HCT116 (cell line): ENCODE results near the gene TGFBI. TPM values are rescaled to one million over a fixed set of nuclear protein-coding genes. Genes with fewer than 3 reads are reported as not detected.

Experiments
- ATAC-seq: fragments of 200-7000 bp; cut with Tn5 transposase; 2 replicates; pipeline ENCODE4 v1.9.1; 2020; ENCODE audit warnings: mild to moderate bottlenecking, moderate library complexity
- BruUV-seq: library from RNA; stranded (reverse); fragments of 400-500 nt; replicated peaks from 2 replicates; lab custom pipeline; 2021; lab: Mats Ljungman, UMichigan
- CTCF ChIA-PET: fragments of 300-600 bp; sonication (Branson Sonifier 250); formaldehyde crosslinking; loops from one replicate; lab custom pipeline; 2021; ENCODE audit warnings: antibody characterized with exemption; lab: Charles Lee
- POLR2A ChIA-PET: fragments of 300-600, 350-600 bp; sonication (Branson Sonifier 250); formaldehyde crosslinking; loops from one replicate; lab custom pipeline; 2021; ENCODE audit warnings: antibody characterized with exemption; lab: Charles Lee
- RAD21 ChIA-PET, 2 experiments: fragments of 300-600 bp; sonication (Branson Sonifier 250); formaldehyde crosslinking; loops; one replicate each; lab custom pipeline; 2023; ENCODE audit warnings: low total read pairs in 2 of 2; ENCODE audit not compliant: uncharacterized antibody in 2 of 2, unreplicated experiment in 2 of 2, low non-redundant PET in 1 of 2; lab: Charles Lee
- DNase-seq: peaks from one replicate; pipeline ENCODE4 v3.0.0-alpha.2; 2010; ENCODE audit warnings: low read depth, low spot score
- H2AFZ ChIP-seq: fragments of 200-600 bp; shearing (Covaris generic), sonication (generic); 2 replicates; pipeline ENCODE4 v1.6.1; 2017; ENCODE audit warnings: low read depth, mixed run types, mixed read lengths, antibody characterized with exemption, low read length; ENCODE audit not compliant: poor library complexity, severe bottlenecking
- H3K27ac ChIP-seq: 2 replicates; pipeline ENCODE4 v1.5.1; 2012; ENCODE audit warnings: low read depth, low read length
- H3K27me3 ChIP-seq: fragments of 200-600 bp; sonication (generic); 2 replicates; pipeline ENCODE4 v1.6.1; 2016; ENCODE audit warnings: mixed run types, low read length, mixed read lengths; ENCODE audit not compliant: insufficient read depth
- H3K36me3 ChIP-seq, 2 experiments: fragments of 200-500 bp in 1 of 2; fragments of 200-600 bp in 1 of 2; sonication (Bioruptor generic) in 1 of 2; sonication (generic) in 1 of 2; 2 replicates each; pipeline versions ENCODE4 v1.5.1 to v1.6.1; 2014 to 2016; ENCODE audit warnings: low read length in 2 of 2, inconsistent platforms in 1 of 2, mixed read lengths in 1 of 2, mixed run types in 1 of 2; ENCODE audit not compliant: insufficient read depth in 2 of 2, control insufficient read depth in 1 of 2
- H3K4me1 ChIP-seq, 2 experiments: fragments of 200-600 bp in 1 of 2; sonication (generic) in 1 of 2; 2 replicates each; pipeline versions ENCODE4 v1.5.1 to v1.6.1; 2012 to 2017; ENCODE audit warnings: low read length in 2 of 2, inconsistent platforms in 1 of 2, mild to moderate bottlenecking in 1 of 2, mixed read lengths in 1 of 2, mixed run types in 1 of 2, moderate library complexity in 1 of 2; ENCODE audit not compliant: insufficient read depth in 2 of 2, control insufficient read depth in 1 of 2
- H3K4me2 ChIP-seq: fragments of 200-600 bp; sonication (generic); 2 replicates; pipeline ENCODE4 v1.6.1; 2017; ENCODE audit warnings: mixed run types, low read length, mixed read lengths
- H3K4me3 ChIP-seq, 2 experiments: fragments of 200-600 bp in 1 of 2; sonication (generic) in 1 of 2; replicated peaks in 1 of 2; 2 replicates each; pipeline ENCODE4 v1.5.1; 2011 to 2016; ENCODE audit warnings: low read length in 2 of 2, control low read depth in 1 of 2, low read depth in 1 of 2, mild to moderate bottlenecking in 1 of 2, mixed read lengths in 1 of 2, mixed run types in 1 of 2
- H3K79me2 ChIP-seq: fragments of 200-600 bp; sonication (generic); 2 replicates; pipeline ENCODE4 v1.6.1; 2017; ENCODE audit warnings: mild to moderate bottlenecking, mixed run types, low read length, moderate library complexity, mixed read lengths; ENCODE audit not compliant: insufficient read depth
- H3K9ac ChIP-seq: fragments of 200-600 bp; sonication (generic); 2 replicates; pipeline ENCODE4 v1.6.1; 2016; ENCODE audit warnings: low read length, mixed read lengths
- H3K9me2 ChIP-seq: fragments of 200-600 bp; sonication (generic), shearing (Covaris generic); 2 replicates; pipeline ENCODE4 v1.6.1; 2017; ENCODE audit warnings: mixed run types, mild to moderate bottlenecking, moderate library complexity; ENCODE audit not compliant: insufficient read depth
- H3K9me3 ChIP-seq, 2 experiments: fragments of 200-500 bp in 1 of 2; fragments of 200-600 bp in 1 of 2; sonication (Bioruptor generic) in 1 of 2; sonication (generic) in 1 of 2; 2 replicates each; pipeline ENCODE4 v1.6.1; 2014 to 2017; ENCODE audit warnings: low read length in 2 of 2, mixed read lengths in 2 of 2, inconsistent platforms in 1 of 2, low read depth in 1 of 2, mild to moderate bottlenecking in 1 of 2, mixed run types in 1 of 2, moderate library complexity in 1 of 2; ENCODE audit not compliant: control insufficient read depth in 1 of 2, insufficient read depth in 1 of 2
- H4K20me1 ChIP-seq: fragments of 200-600 bp; sonication (generic), shearing (Covaris generic); 2 replicates; pipeline ENCODE4 v1.6.1; 2017; ENCODE audit warnings: mixed run types, mild to moderate bottlenecking, moderate library complexity; ENCODE audit not compliant: insufficient read depth
- ATF3 ChIP-seq: IDR thresholded peaks from 2 replicates; pipeline ENCODE4 v1.6.1; 2012
- CBX3 ChIP-seq: IDR thresholded peaks from 2 replicates; pipeline ENCODE4 v1.6.1; 2012; ENCODE audit warnings: low read depth
- CEBPB ChIP-seq: IDR thresholded peaks from 2 replicates; pipeline ENCODE4 v1.6.1; 2012; ENCODE audit warnings: low read depth
- EGR1 ChIP-seq: IDR thresholded peaks from 2 replicates; pipeline ENCODE4 v1.6.1; 2012; ENCODE audit warnings: low read depth
- ELF1 ChIP-seq: IDR thresholded peaks from 2 replicates; pipeline ENCODE4 v1.6.1; 2012; ENCODE audit warnings: low read depth, borderline replicate concordance
- EZH2 ChIP-seq: fragments of 200-600 bp; sonication (generic); IDR thresholded peaks from 2 replicates; pipeline ENCODE4 v1.6.1; 2017; ENCODE audit warnings: antibody characterized with exemption, mixed run types
- EZH2phosphoT487 ChIP-seq: fragments of 200-600 bp; IDR thresholded peaks from 2 replicates; pipeline ENCODE4 v1.6.1; 2018; ENCODE audit warnings: antibody characterized with exemption, borderline replicate concordance
- FOSL1 ChIP-seq: IDR thresholded peaks from 2 replicates; pipeline ENCODE4 v1.6.1; 2012; ENCODE audit warnings: low read depth
- POLR2AphosphoS5 ChIP-seq: IDR thresholded peaks from 2 replicates; pipeline ENCODE4 v1.6.1; 2011; ENCODE audit warnings: mild to moderate bottlenecking, low read depth, low read length, moderate library complexity
- RAD21 ChIP-seq: IDR thresholded peaks from 2 replicates; pipeline ENCODE4 v1.6.1; 2012; ENCODE audit warnings: low read depth, mild to moderate bottlenecking
- REST ChIP-seq: IDR thresholded peaks from 2 replicates; pipeline ENCODE4 v1.6.1; 2012; ENCODE audit warnings: low read depth
- SIN3A ChIP-seq: IDR thresholded peaks from 2 replicates; pipeline ENCODE4 v1.6.1; 2012; ENCODE audit warnings: low read depth
- SRF ChIP-seq: IDR thresholded peaks from 2 replicates; pipeline ENCODE4 v1.6.1; 2012; ENCODE audit warnings: low read depth
- TCF7L2 ChIP-seq: IDR thresholded peaks from 2 replicates; pipeline ENCODE4 v1.7.0; 2011; ENCODE audit warnings: borderline replicate concordance, inconsistent platforms; ENCODE audit not compliant: insufficient read depth, insufficient read length; ENCODE audit errors: extremely low read depth
- YY1 ChIP-seq: IDR thresholded peaks from 2 replicates; pipeline ENCODE4 v1.6.1; 2011; ENCODE audit warnings: low read length, low read depth, moderate library complexity, mild to moderate bottlenecking; ENCODE audit not compliant: insufficient replicate concordance; ENCODE audit errors: extremely low read depth
- ZBTB33 ChIP-seq: IDR thresholded peaks from 2 replicates; pipeline ENCODE4 v1.6.1; 2011; ENCODE audit warnings: mild to moderate bottlenecking, low read length, moderate library complexity; ENCODE audit not compliant: insufficient replicate concordance; ENCODE audit errors: extremely low read depth
- ZFX ChIP-seq: fragments of 450-650 bp; IDR thresholded peaks from 2 replicates; pipeline ENCODE4 v1.6.1; 2017
- intact Hi-C: fragments of 100-400 bp; cut with micrococcal nuclease; formaldehyde crosslinking; loops from 2 replicates; pipeline ENCODE4 v1.10.0; 2022
- total RNA-seq: library from RNA; stranded (reverse); gene quantifications from one replicate; pipeline ENCODE4 v1.2.1, GENCODE V29; 2021; ENCODE audit not compliant: unreplicated experiment

TGFBI gene
- total RNA-seq, 1 experiment from 2014 or later, result 0.64 TPM

GRCh38 chr5:136058039-136058971 is 29.5 kb downstream of the TGFBI start (continued):
- no peak; the same call in 1 of the 2 replicates for TF ChIP-seq SRF
- TF ChIP-seq ATF3, result peak; percentile 83
- peak; percentile 11; the same call in 1 of the 2 replicates for TF ChIP-seq FOSL1
- TF ChIP-seq EZH2phosphoT487, result no peak
- TF ChIP-seq SIN3A, result 0 out of 2 replicates have a peak, but pooled peaks have one; percentile 33
- no peak for TF ChIP-seq CBX3
- TF ChIP-seq TCF7L2, result no peak
- TF ChIP-seq RAD21, result peak; percentile 48

GRCh38 chr5:136058972-136059354 is 30.2 kb downstream of the TGFBI start:
- no peak for TF ChIP-seq ZBTB33
- no peak for TF ChIP-seq EGR1
- TF ChIP-seq CEBPB, result no peak
- no peak for TF ChIP-seq ELF1
- TF ChIP-seq ZFX, result no peak; the same call in 1 of the 2 replicates
- TF ChIP-seq POLR2AphosphoS5, result no peak
- no peak for TF ChIP-seq REST
- no peak for TF ChIP-seq YY1
- TF ChIP-seq SIN3A, result no peak
- TF ChIP-seq EZH2phosphoT487, result no peak
- no peak for TF ChIP-seq TCF7L2
- no peak for TF ChIP-seq EZH2
- TF ChIP-seq, all 23 proteins: peak for 0
- DNase-seq (no peak), ATAC-seq (no peak)
- no peak overlapping the region for H3K4me3 ChIP-seq
- BruUV-seq, result no TSS peak
- peak overlapping the region; percentile 9 for H2AFZ ChIP-seq
- intact Hi-C loops, result loop anchor here (1.0 to 10.0 kb wide), 3 partner anchors 82 to 604 kb away; partner anchors contain the start of gene TIFAB
- no peaks in the 10 kb centered on the region for H3K79me2 ChIP-seq
- no peak overlapping the region for H3K9ac ChIP-seq
- RAD21 ChIA-PET, result no interaction called here
- CTCF ChIA-PET, result no interaction called here
- H3K36me3 ChIP-seq, result no peaks in the 10 kb centered on the region
- H3K27ac ChIP-seq, result peak overlapping the region; percentile 3; the same call in 1 of the 2 replicates
- POLR2A ChIA-PET, result no interaction called here
- H3K9me2 ChIP-seq, result no peaks in the 10 kb centered on the region
- H3K9me3 ChIP-seq, result no peaks in the 10 kb centered on the region
- H4K20me1 ChIP-seq, result no peaks in the 10 kb centered on the region
- peaks cover 22 to 34% of the 10 kb centered on the region in 2 experiments for H3K4me1 ChIP-seq
- H3K27me3 ChIP-seq, result peaks cover 27% of the 10 kb centered on the region; the same call in 1 of the 2 replicates
- H3K4me2 ChIP-seq, result peak overlapping the region; percentile 43
